GM10266 (cell line): ENCODE results near the gene TCTA.

Source experiments
- DNase-seq: peaks from one replicate; pipeline ENCODE4 v3.0.0; 2012; ENCODE audit errors: extremely low spot score
- CTCF ChIP-seq: IDR thresholded peaks from 2 replicates; pipeline ENCODE4 v1.5.1; 2012; ENCODE audit warnings: mild to moderate bottlenecking, low read depth; ENCODE audit not compliant: control insufficient read depth, insufficient read depth; ENCODE audit errors: missing control alignments

TCTA gene

GRCh38 chr3:49421890-49422378, 9.7 kb downstream of the TCTA start:
- no peak for DNase-seq
- TF ChIP-seq CTCF = no peak

GRCh38 chr3:49422379-49423248, 10.4 kb downstream of the TCTA start, which contains the start of gene AMT:
TSS of gene AMT (minus strand) at chr3:49422473. CDS start at chr3:49422450, 23 bp downstream.
- DNase-seq = no peak
- TF ChIP-seq CTCF = no peak

GRCh38 chr3:49424816-49425215, 12.6 kb downstream of the TCTA start:
- DNase-seq = no peak
- TF ChIP-seq CTCF = no peak

GRCh38 chr3:49427586-49427985, 15.4 kb downstream of the TCTA start:
- no peak for DNase-seq
- TF ChIP-seq CTCF = no peak

- DNase-seq = no peak
- TF ChIP-seq CTCF = peak; percentile 13
Measured at GRCh38 chr3:49428752-49429080, 16.5 kb downstream of the TCTA start.

GRCh38 chr3:49434731-49435130, 22.5 kb downstream of the TCTA start:
- DNase-seq = no peak
- TF ChIP-seq CTCF = no peak

- TF ChIP-seq CTCF = no peak
- no peak for DNase-seq
Measured at GRCh38 chr3:49445391-49445790, 33.2 kb downstream of the TCTA start.
